Measurements from ENCODE around the gene AIP.

DNA sequence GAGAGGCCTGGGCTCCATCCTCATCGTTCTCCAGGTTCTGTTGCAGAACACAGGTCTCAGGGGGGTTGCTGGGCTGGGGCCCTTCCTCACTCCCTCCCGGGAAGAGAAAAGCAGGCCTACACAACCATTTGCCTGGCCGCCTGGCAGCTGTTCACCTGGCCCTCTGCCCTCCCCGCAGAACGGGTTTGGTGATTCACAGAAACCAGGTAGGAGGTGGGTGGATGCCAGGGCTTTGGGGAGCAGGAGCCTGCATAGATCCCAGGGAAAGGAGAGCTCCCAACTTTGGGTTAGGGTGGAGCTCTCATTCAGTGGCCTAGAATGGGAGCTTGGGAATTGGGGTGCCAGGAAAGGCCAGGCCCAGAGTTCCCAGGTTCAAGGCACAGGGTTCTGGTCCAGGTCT lies 14.8 kb upstream of the AIP start:
- TF ChIP-seq, protein P1, sequence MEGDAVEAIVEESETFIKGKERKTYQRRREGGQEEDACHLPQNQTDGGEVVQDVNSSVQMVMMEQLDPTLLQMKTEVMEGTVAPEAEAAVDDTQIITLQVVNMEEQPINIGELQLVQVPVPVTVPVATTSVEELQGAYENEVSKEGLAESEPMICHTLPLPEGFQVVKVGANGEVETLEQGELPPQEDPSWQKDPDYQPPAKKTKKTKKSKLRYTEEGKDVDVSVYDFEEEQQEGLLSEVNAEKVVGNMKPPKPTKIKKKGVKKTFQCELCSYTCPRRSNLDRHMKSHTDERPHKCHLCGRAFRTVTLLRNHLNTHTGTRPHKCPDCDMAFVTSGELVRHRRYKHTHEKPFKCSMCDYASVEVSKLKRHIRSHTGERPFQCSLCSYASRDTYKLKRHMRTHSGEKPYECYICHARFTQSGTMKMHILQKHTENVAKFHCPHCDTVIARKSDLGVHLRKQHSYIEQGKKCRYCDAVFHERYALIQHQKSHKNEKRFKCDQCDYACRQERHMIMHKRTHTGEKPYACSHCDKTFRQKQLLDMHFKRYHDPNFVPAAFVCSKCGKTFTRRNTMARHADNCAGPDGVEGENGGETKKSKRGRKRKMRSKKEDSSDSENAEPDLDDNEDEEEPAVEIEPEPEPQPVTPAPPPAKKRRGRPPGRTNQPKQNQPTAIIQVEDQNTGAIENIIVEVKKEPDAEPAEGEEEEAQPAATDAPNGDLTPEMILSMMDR (conservative IDR thresholded peaks at IDR 0.05; ENCODE audit: low read depth, low read length): no peak
- TF ChIP-seq EZH2phosphoT487 (IDR thresholded peaks at IDR 0.05; ENCODE audit: borderline replicate concordance, low read length): no peak
